A172 (cell line): Measurements from ENCODE around the gene FXYD4. TPM values are rescaled to one million over a fixed set of nuclear protein-coding genes. Genes with fewer than 3 reads are reported as not detected.
A peak's percentile ranks its signal among the peaks of the same experiment; 100 is the strongest.
"Not testable (repeated sequence)": the region's sequence is repeated elsewhere in the genome, so short reads cannot be mapped to it uniquely, and the experiment has no call there.

Experiments
- DNase-seq: peaks from one replicate; pipeline ENCODE4 v3.0.0-alpha.2; 2015; ENCODE audit warnings: low spot score
- total RNA-seq: library from RNA; depleted of rRNA; stranded (reverse); fragments of >200 nt; shearing (Covaris generic); gene quantifications from 2 replicates; pipeline ENCODE4 v1.2.3, GENCODE V29; 2014; rRNA removed

FXYD4 gene
- total RNA-seq, 1 experiment from 2014 or later, result not detected

DNA sequence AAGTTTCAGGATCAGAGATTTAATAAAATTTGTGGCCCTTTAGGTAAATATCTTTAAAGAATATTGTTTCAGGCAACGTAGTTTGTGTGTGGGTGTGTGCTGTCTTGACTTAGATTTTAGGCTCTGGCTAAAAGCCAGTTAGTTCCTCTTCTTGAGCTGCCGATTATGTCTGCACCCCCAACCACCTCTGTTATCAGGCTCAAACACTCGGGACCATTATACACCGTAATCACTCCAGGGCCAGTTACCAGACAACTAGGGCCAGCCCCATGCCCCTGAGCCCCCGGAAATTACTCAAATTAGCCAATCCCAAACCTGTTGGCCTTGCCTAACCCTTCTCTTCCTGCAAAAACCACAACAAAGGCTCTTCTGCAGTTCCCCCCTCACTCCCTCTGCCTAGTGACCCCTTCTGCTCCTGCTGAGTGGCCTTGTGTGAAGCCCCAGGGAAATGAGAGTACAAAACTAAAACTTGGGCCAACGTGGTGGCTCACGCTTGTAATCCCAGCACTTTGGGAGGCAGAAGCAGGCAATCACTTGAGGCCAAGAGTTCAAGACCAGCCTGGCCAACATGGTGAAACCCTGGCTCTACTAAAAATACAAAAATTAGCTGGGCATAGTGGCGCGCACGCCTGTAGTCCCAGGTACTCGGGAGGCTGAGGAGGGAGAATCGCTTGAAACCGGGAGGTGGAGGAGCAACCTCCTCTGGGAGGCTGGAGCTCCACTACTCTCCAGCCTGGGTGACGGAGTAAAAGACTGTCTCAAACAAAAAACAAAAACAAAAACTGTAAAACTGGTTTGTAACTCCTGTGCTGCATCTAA is 46.7 kb downstream of the FXYD4 start:
- no peak for DNase-seq

DNA sequence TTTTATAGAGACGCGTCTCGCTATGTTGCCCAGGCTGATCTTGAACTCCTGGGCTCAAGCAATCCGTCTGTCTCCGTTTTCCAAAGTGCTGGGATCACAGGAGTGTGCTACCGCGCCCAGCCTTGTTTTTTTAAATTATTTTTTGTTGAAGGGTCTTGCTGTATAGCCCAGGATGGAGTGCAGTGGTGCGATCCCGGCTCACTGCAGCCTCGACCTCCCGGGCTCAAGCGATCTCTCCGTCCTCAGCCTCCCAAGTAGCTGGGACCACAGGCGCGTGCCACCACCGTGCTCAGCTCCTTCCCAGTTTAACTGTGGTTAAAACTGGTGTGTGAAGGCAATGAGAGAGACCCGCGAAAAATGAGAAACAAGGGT is 48.5 kb downstream of the FXYD4 start:
- DNase-seq, result no peak

GRCh38 chr10:43420369-43421200 is 49.1 kb downstream of the FXYD4 start:
- peak; percentile 54 for DNase-seq

GRCh38 chr10:43421201-43421507 is 49.7 kb downstream of the FXYD4 start:
- no peak for DNase-seq

- DNase-seq, result no peak
Observed at GRCh38 chr10:43421519-43421918, 50.1 kb downstream of the FXYD4 start.

DNA sequence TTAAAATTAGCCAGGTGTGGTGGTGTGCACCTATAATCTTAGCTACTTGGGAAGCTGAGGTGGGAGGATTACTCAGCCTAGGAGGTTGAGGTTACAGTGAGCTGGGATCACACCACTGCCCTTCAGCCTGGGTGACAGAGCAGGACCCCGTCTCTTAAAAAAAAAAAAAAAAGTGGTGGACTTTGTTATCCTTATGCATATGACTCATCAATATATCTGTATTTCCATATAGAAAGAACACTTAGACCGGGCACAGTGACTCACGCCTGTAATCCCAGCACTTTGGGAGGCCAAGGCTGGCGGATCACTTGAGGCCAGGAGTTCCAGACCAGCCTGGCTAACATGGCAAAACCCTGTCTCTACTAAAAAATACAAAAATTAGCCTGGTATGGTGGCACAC is 50.5 kb downstream of the FXYD4 start:
- DNase-seq, result not testable (repeated sequence)

DNA sequence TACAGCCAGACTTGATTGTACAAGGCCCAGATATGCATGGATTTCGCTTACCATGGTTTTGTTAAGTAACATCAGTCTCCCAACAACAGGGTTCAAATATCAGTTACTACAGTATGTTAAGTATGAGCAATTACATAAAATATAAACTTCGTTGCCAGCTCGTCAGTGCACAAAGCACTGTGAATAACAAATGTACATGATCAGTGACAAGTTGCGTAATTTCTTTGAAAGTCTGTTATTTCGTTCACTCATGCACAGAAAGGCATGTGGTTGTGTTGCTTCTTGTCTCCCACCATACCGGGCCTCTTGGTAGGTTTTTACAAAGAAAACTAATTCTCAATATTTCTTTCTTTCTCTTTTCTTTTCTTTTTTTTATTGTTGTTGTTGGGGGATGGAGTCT is 53.0 kb downstream of the FXYD4 start:
- no peak for DNase-seq

Other genes with a start within 250 kb of the FXYD4 start
- 12.2 and 15.4 TPM in 2 replicates for gene CSGALNACT2, start 233.2 kb upstream of the FXYD4 start, total RNA-seq
- 0.69 TPM in 1 of 2 replicates, not detected in the other for gene RASGEF1A, start 104.6 kb upstream of the FXYD4 start, total RNA-seq
- gene HNRNPF, start 37.5 kb downstream of the FXYD4 start, total RNA-seq, result 328 and 348 TPM in 2 replicates
- gene ZNF487, start 65.5 kb downstream of the FXYD4 start, total RNA-seq, result 6.6 TPM in 2 replicates
- gene ZNF239, start 203.0 kb downstream of the FXYD4 start, total RNA-seq, result 3.5 and 5.4 TPM in 2 replicates
- gene ZNF485, start 234.8 kb downstream of the FXYD4 start, total RNA-seq, result 0.41 and 1.4 TPM in 2 replicates